HG02623 (cell line): Measurements from ENCODE around the gene PRKD1.
"Not testable (repeated sequence)": the region's sequence is repeated elsewhere in the genome, so short reads cannot be mapped to it uniquely, and the experiment has no call there.

ENCODE experiments used
- ATAC-seq: cut with Tn5 transposase; IDR thresholded peaks from one replicate; pipeline ENCODE4 v1.9.1; 2021; ENCODE audit warnings: moderate library complexity; ENCODE audit not compliant: unreplicated experiment

The PRKD1 gene

DNA sequence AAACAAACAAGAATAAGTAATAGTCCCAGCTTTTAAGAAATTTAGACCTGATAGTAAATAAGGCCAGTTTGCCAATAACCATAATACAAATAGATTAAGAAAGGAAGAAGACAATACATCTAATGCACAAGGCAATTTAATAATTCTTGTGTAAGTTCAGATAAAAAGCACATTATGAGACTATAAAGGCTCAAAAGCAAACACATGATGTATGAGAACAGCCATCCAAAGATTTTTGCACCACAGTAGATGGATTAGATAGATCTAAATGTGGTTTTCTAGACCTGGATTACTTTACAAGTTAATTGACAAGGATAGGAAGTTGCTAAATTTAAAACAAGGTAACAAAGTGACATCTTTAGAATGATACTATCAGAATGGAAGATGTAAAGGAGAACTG lies 125.4 kb downstream of the PRKD1 start:
- ATAC-seq, result no peak

DNA sequence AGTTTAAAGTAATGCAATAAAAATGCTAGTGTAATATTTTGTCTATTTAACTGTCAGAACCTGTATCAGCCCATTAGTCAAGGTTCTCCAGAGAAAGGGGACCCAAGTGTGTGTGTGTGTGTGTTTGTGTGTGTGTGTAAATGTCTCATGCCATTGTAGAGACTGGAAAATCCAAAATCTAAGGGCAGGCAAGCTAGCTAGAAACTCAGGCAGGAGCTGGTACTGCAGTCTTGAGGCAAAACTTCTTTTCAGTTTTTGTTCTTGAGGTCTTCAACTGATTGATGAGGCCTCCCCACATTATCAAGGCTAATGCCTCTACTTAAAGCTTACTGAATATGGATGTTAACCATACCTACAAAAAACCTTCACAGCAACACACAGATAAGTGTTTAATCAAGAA lies 126.7 kb downstream of the PRKD1 start:
- no peak for ATAC-seq

DNA sequence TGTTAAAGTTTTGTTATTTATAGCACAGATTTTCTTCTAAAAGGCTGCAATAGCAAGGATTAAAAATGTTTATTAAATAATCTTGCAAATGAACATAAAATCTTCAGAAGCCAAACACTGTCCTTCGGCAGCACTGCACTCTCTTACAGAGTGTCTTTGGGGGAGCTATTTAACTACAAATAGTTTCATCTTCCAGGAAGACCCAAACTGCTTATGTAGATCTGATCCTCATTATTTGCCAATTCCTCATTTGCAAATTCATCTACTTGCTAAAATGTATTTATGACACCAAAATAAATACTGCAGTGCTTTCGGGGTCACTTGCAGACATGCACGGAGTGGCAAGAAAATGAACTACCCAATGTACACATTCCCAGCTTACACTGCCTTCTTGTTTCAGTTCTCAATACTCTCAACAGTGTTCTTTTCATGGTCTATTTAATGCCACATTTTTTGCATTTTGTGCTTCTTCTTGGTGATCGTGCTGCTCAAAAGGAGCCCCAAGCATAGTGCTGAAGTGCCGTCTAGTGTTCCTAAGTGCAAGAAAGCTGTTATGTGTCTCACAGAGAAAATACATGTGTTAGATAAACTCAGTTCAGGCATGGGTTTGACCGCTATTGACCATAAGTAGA lies 128.1 kb downstream of the PRKD1 start:
- ATAC-seq, result peak; percentile 70

DNA sequence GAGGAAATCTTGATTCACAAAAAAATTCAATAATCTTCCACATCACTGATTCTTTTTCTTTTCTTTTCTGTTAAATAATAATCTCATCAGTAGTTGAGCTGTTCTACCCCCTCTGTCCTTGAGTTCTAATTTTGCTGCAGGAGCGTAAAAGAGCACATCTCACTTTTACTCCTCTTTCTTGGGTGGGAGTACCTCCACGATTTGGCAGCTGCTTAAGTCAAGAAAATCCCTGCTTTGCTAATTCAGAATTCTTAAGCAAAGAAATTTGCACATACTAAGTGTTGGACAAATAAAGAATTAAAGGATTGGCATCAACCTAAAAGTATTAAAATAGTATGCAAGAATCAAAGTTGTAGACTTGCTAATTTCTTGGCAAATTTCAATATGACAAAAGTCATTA lies 128.8 kb downstream of the PRKD1 start:
- ATAC-seq, result no peak

DNA sequence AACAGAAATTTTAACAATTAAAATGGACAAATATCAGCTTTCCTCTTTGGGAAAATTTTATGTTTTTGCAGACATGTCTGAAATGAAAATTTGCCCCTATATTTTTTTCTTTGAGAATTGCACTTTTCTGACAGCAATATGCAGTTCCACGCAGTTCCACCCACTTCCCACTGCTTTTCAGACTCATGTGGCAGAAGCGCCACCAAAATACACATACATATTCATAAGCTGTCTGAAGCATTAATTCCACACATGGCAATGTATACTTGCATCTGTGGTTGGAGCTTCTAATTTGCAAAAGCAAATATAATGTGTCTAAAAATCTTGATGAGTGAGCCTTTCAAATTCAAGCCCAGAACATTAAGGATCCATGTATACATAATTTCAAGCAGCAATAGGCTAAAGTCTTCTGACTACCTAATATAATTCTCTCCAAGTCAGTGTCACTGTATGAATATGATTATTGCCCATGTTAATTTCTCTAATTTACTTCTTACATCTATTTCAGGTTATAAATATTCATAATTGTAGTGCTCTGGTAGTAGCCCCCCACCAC lies 129.5 kb downstream of the PRKD1 start:
- no peak for ATAC-seq

DNA sequence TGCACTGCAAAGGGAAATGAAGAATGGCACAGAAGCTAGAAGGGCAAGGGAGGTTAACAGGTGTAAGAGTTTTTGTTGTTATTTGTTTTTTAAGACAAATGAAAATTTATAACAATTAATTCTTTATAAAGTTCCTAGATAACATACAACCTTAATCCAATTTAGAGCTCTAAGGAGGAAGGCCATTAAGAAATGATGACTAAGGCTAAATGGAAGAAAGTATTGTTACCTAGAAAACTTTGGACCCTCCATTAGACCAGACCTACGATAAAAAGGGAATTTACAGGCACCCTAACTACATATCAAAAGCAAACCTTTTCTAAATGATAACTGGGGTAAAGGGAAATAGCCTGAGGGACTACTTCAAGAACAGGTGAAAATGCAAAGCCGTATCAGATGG lies 130.8 kb downstream of the PRKD1 start:
- no peak for ATAC-seq

DNA sequence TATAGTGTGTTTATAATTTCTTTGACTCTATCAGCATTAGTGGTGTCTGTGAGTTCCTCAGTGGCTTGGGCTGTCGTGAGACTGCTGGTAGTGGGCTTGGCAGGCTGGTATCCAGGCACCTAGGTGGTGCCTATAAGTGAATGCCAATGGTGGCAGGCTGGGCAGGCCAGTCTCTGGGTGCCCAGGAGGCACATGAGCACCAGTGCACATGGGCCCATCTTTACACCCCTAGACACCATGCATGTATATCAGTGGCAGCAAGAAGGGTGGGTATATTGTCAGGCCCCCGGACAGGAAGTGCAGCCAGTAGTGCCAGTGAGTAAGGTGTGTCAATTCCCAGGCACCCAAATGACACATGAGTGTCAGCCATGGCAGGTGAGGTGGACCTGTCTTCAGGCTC lies 138.2 kb downstream of the PRKD1 start:
- ATAC-seq, result no peak

DNA sequence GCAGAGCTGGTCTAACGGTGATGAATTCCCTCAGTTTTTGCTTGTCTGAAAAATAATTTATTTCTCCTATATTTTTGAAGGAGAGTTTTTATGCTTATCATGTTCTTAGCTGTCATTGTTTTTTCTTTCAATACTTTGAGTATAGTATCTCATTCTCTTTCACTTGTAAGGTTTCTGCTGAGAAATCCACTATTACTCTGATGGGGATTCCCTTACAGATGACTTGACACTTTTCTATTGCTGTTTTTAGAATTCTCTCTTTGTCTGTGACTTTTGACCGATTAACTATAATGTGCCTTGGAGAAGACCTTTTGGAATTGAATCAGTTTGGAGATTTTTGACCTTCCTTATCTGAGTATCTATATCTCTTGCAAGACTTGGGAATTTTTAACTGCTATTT lies 139.6 kb downstream of the PRKD1 start:
- no peak for ATAC-seq

DNA sequence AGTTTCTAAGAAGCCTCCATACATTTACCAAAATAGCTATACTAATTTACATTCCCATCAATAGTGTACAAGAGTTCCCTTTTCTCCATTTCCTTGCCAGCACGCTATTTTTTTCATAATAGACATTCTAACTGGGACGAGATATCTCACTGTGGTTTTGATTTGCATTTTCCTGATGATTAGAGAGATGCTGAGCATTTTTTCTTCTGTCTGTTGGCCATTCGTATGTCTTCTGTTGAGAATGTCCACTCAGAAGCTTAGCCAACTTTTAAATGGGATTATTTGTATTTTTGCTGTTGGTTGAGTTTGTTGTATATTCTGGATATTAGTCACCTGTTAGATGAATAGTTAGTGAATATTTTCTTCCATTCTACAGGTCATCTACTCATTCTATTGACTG lies 144.1 kb downstream of the PRKD1 start:
- ATAC-seq, result no peak

DNA sequence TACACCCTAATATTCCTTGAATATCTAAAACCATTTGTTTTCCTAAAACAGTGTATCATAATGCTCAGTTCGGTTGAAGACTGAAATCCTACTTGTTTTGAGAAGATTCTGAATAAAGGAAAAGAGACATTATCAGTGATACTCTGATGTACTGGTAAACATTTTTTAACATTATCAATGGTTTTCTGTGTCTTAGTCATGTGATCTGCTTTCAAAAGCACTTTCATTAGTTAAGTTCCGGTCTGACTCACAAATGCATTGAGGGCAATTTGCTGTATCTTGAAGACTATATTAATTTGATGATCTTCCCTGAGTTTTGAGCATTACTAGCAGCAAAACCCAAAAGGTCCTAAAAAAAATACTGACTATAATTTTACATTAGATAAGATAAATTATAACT lies 145.6 kb downstream of the PRKD1 start:
- ATAC-seq, result no peak

DNA sequence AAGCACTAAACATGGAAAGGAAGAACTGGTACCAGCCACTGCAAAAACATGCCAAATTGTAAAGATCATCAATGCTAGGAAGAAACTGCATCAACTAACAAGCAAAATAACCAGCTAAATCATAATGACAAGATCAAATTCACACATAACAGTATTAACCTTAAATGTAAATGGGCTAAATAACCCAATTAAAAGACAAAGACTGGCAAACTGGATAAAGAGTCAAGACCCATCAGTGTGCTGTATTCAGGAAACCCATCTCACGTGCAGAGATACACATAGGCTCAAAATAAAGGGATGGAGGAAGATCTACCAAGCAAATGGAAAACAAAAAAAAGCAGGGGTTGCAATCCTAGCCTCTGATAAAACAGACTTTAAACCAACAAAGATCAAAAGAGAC lies 150.5 kb downstream of the PRKD1 start:
- not testable (repeated sequence) for ATAC-seq

DNA sequence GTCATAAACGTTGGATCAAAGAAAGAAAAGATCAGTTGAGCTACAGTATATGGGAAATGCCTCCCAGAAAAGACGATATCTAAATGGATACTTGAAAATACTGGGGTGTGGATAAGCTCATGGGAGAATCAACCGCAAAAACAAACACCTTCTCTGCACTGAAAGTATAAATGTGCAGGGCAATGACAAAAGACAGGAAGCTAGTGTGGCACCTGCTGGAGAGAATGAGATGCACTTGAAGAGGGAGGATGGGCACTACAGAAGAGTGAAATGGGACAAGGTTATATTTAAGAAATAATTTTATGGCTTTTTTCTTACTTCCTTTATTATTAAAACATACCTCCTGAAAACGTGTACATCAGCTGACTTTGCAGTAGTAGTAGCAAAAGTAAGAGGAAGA lies 153.7 kb downstream of the PRKD1 start:
- no peak for ATAC-seq

DNA sequence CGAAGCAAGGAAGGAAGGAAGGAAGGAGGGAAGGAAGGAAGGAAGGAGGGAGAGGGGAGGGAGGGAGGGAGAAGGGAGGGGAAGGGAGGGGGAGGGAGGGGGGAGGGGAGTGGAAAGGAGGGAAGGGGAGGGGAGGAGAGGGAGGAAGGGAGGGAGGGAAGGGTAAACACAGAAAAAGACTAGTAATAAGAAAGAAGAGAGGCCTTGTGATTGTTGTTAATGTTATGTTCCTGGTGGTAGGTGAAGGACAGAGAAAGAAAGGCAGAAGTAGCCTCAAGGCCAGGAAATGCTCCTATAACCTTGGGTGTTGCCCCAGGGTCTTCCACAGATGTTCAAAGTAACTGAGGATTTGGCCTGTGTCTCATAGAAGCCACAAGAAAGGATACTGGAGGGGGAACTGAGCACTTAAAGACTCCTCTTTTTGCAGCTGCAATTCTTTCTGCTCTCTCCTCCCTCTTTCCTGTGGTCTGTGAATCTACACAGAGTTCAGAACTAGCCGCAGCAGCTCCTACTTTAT lies 164.2 kb downstream of the PRKD1 start:
- no peak for ATAC-seq

DNA sequence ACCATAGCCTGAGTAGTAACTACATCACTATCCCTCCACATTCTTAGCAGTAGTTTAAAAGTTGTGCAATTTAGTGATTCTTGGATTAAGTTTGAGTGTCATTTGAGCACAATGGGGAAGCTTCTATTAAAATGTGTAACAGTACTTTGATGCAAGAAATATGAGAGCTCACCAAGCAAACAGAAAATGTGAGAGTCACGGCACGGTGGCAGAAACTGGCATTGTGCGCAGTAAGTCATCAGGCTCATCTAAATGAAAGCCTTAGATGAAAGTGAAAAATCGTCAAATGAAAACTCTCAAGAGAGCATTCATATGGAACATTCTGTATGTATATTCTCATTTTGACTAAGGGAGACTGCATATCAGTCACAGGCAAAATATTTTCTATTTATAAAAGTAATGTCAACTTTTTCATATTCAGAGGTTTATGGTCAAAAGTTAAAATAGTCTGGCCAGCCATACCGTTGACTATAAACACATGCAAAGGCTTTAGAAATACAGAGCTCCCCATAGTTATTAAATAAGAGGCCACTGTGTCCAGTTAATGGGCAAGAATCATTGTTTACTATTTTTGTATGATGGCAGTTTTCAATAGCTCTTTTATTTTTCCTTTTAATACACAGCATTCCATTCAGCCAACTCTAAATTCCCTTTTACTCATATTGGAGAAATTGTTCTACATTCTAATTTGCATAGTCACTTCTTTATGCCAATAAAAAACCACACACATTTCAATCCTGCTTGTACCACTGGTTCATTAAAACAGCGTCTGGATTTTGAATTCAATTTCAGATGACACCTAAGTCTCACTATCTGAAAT lies 167.9 kb downstream of the PRKD1 start:
- peak; percentile 69 for ATAC-seq

DNA sequence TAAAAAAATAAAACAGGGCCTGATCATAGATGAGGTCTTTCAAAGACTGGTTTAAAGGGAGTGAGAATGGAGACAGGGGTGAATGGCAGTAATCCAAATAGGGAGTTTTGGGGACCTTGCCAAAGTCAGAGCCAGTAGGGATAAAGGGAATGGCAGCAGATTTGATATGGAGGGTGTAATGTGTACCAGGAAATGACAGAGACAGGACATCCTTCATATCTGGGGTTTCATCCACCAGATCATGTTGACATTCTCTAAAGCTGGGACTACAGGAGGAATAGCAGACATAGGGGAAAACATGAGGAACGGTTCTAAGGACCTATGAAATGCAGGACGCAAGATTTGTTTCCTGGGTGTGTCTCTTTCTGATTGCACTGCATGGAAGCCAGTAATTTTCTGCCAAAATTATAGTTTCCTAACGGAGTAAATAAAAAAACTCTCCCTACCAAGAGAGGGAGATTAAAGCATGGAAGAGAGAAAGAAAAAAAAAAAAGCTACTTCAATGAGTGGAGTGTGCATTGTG lies 169.9 kb downstream of the PRKD1 start:
- ATAC-seq, result no peak

DNA sequence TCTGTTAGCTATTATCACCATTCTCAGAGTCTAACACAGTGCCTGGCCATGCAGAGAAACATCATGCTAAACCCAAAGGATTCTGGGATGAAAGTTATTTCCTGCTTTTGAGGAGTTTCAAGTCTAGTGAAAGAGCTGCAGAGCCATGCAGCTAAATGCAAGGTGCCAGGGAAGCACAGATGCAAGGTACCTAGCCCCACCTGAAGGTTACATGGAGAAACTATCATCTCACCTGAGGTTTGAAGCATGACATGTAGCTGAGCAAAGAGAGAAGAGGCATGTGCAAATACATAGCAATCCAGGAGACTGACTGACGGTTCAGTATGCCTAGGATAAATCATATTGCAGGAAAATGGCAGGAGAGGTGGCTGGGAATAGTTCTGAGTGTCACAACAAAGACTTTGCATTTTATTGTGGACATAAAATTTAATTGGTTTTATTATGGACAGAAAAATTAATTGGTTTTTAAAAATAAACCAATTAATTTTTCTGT lies 170.4 kb downstream of the PRKD1 start:
- ATAC-seq, result no peak

DNA sequence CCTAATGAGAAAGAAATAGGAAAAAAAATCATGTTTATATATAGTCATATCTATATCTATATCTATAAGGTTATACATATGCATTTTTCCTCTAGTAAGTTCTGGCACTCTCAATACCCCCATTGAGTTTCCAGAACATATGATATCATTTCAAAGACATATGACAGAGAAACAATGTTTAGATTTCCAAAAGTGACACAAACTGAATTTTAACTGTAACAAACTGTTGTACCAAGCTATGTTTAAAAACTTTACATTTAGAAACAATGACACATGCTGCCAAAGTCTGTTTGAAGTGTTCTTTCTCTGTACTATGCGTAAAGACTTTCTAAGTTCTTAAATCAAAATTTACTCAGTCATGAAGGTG lies 171.6 kb downstream of the PRKD1 start:
- ATAC-seq, result no peak

DNA sequence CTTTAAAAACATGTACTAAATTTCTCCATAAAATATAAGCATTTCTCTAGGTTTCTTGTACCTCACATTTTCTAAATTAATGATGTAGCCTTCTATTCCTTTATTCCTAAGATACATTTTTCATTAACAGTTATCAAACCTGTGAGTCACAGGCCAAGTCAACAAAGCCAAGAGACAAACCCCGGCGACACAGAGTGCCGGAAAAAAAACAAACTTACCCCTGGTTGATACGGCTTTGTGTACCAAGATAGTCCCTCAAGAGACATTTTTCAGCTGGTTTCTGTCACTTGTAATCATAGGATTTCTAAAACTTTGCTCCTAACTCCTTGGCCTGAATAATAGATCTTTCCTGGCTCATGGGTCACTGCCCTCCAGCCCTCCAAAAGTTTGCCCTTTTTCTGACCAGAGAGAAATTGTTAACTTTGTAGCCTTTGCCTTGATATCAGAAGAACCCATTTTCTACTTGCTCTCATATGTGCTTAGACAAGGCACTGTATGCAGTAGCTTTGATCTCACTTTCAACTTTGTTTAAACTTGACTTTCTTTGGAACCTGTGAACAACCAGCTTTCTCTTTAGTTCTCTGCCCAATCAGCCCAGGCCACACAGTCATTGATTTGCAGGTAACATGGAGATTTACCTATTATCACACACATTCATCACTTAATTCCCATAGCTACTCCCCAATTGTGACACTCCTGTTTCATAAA lies 172.2 kb downstream of the PRKD1 start:
- ATAC-seq, result no peak

DNA sequence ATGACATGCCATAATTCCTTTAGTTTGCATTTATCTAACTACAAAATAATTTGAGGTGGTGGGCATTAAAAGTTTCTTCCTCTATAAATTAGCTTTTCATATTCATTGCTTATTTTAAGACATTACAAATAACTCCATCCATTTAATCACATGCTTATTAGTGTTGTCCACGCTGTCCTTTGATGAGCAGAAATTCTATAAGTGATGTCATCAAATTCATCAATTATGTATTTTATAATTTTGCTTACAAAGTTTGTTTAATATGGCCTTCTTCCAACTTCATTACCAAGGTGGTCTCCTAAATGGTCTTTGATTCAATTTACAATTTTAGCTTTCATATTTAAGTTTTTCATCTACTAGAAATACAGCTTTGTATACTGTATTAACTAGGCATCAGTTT lies 173.5 kb downstream of the PRKD1 start:
- ATAC-seq, result no peak

DNA sequence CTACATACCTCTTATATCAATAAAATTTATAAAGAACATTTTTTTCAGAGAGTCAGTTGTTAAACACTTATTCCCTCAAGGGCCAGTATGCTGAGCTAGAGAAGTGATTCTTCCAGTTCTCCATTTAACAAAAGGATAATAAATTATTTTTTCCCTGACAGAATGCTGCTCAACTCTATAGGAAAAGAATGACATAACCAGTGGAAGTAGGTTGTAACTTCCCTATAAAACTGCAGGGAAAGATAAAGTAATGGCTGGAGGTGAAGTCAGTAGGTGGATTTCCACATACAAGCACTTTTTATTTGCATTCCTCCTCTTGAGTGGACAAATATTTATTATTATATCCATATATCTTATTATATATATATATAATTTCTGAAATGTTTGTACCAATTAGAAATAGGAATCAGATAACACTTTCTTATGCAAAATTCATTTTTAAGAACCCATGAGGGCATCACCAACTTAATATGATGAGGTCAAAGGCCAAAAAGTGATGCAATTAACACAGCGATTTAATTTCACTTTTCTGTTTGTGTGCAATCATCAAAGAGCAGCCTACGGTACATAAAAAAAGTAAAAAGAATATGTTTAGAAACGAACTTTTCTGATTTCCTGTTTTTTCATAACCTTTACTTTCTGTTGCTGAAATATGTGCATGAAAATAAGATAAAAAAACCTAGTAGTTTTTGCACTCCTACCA lies 175.3 kb downstream of the PRKD1 start:
- no peak for ATAC-seq

DNA sequence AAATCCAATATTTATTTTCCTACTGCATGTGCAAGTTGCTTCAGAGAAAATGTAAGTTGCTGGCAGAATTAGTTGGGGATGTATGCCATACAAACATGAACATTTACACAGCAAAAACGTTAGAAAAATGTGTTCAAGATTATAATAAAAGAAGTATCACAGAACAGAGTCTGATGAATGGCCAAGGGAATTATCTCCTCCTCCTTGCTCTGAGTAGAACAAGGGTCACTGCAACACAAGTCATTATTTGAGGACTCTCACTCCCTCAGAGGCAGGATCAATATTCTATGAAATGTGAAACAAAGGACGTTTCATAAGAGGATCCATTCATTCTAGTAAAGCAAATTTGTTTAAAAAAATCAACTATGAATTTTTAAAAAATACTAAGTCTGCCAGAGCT lies 177.8 kb downstream of the PRKD1 start:
- no peak for ATAC-seq
